HepG2 (cell line): ENCODE measurements around the gene PCDHGA2. TPM values are rescaled to one million over a fixed set of nuclear protein-coding genes. Genes with fewer than 3 reads are reported as not detected.

ENCODE experiments used
- ATAD3A ChIP-seq: sonication (generic); formaldehyde crosslinking; IDR thresholded peaks from 2 replicates; pipeline ENCODE4 v1.4.0; 2020; ENCODE audit warnings: missing genetic modification reagents
- ATF2 ChIP-seq: sonication (generic); formaldehyde crosslinking; IDR thresholded peaks from 2 replicates; pipeline ENCODE4 v1.4.0; 2020; ENCODE audit warnings: missing genetic modification reagents
- CEBPB ChIP-seq: IDR thresholded peaks from 2 replicates; pipeline ENCODE4 v1.6.1; 2011; ENCODE audit warnings: low read depth, low read length, improper control_type of control experiment, borderline replicate concordance
- ETV6 ChIP-seq: sonication (generic); formaldehyde crosslinking; conservative IDR thresholded peaks from 2 replicates; pipeline ENCODE4 v1.4.0; 2020; ENCODE audit warnings: missing genetic modification reagents
- FOXJ3 ChIP-seq: sonication (generic); formaldehyde crosslinking; IDR thresholded peaks from 2 replicates; pipeline ENCODE4 v1.4.0; 2020; ENCODE audit warnings: missing genetic modification reagents, mild to moderate bottlenecking, borderline replicate concordance
- HNRNPL ChIP-seq: fragments of 200-400 bp; formaldehyde crosslinking; IDR thresholded peaks from 2 replicates; pipeline ENCODE4 v1.6.1; 2017; ENCODE audit warnings: mild to moderate bottlenecking, low read depth, low read length
- MTERF4 ChIP-seq: sonication (generic); formaldehyde crosslinking; IDR thresholded peaks from 2 replicates; pipeline ENCODE4 v1.8.0; 2023; ENCODE audit warnings: mild to moderate bottlenecking, missing genetic modification reagents
- MYPOP ChIP-seq: sonication (generic); formaldehyde crosslinking; IDR thresholded peaks from 2 replicates; pipeline ENCODE4 v1.8.1; 2023; ENCODE audit warnings: mild to moderate bottlenecking, moderate library complexity, missing genetic modification reagents
- PHF5A ChIP-seq: IDR thresholded peaks from one replicate; pipeline ENCODE4 v1.6.1; 2018; ENCODE audit warnings: low read depth, missing genetic modification reagents; ENCODE audit not compliant: unreplicated experiment
- SIX4 ChIP-seq: sonication (generic); formaldehyde crosslinking; IDR thresholded peaks from 2 replicates; pipeline ENCODE4 v1.4.0; 2020; ENCODE audit warnings: missing genetic modification reagents
- TERF1 ChIP-seq: sonication (generic); formaldehyde crosslinking; IDR thresholded peaks from 2 replicates; pipeline ENCODE4 v1.8.0; 2022; ENCODE audit warnings: mild to moderate bottlenecking, missing genetic modification reagents, moderate library complexity
- XBP1 ChIP-seq: sonication (generic); formaldehyde crosslinking; IDR thresholded peaks from 2 replicates; pipeline ENCODE4 v1.5.0; 2020; ENCODE audit warnings: missing genetic modification reagents
- ZEB1 ChIP-seq: IDR thresholded peaks from 2 replicates; pipeline ENCODE4 v1.6.1; 2012; ENCODE audit warnings: mild to moderate bottlenecking, low read depth, inconsistent platforms; ENCODE audit not compliant: insufficient replicate concordance
- ZFP1 ChIP-seq: IDR thresholded peaks from 2 replicates; pipeline ENCODE4 v1.6.1; 2016
- ZNF138 ChIP-seq: sonication (generic); formaldehyde crosslinking; IDR thresholded peaks from 2 replicates; pipeline ENCODE4 v1.5.0; 2020; ENCODE audit warnings: mild to moderate bottlenecking, low read depth, missing genetic modification reagents
- ZNF343 ChIP-seq: sonication (generic); formaldehyde crosslinking; IDR thresholded peaks from 2 replicates; pipeline ENCODE4 v1.4.0; 2020; ENCODE audit warnings: mild to moderate bottlenecking, missing genetic modification reagents
- ZNF580 ChIP-seq: IDR thresholded peaks from 2 replicates; pipeline ENCODE4 v1.6.1; 2016; ENCODE audit warnings: low read depth, borderline replicate concordance
- ZNF619 ChIP-seq: sonication (generic); formaldehyde crosslinking; IDR thresholded peaks from 2 replicates; pipeline ENCODE4 v1.4.0; 2020; ENCODE audit warnings: mild to moderate bottlenecking, missing genetic modification reagents
- ZNF703 ChIP-seq: sonication (generic); formaldehyde crosslinking; IDR thresholded peaks from 2 replicates; pipeline ENCODE4 v1.5.1; 2020; ENCODE audit warnings: missing genetic modification reagents, mild to moderate bottlenecking, moderate library complexity, borderline replicate concordance
- ZNF790 ChIP-seq: sonication (generic); formaldehyde crosslinking; IDR thresholded peaks from 2 replicates; pipeline ENCODE4 v1.8.0; 2022; ENCODE audit warnings: missing genetic modification reagents, mild to moderate bottlenecking, borderline replicate concordance
- ZXDC ChIP-seq: sonication (generic); formaldehyde crosslinking; IDR thresholded peaks from 2 replicates; pipeline ENCODE4 v1.5.0; 2020; ENCODE audit warnings: mild to moderate bottlenecking, missing genetic modification reagents
- polyA plus RNA-seq, 8 experiments: library from polyadenylated mRNA; depleted of rRNA in 3 of 8; stranded (reverse) in 7 of 8; unstranded in 1 of 8; fragments of >200 nt; fragmentation: Illumina TruSeq in 4 of 8; extraction: Trizol in 4 of 8; gene quantifications; 2 replicates each; pipeline versions ENCODE4 v1.2.1 to v1.2.3, GENCODE V29; 2011 to 2016; ENCODE audit warnings: low read depth in 4 of 8, missing spikeins in 1 of 8, mixed read lengths in 1 of 8; ENCODE audit not compliant: insufficient read depth in 1 of 8
- total RNA-seq, 5 experiments: library from RNA; depleted of rRNA; stranded (reverse); fragments of >200 nt; fragmentation: Illumina TruSeq; extraction: Trizol; gene quantifications; 2 replicates each; pipeline ENCODE4 v1.2.3, GENCODE V29; 2016; ENCODE audit warnings: low read depth in 1 of 5

Gene PCDHGA2
- total and polyA plus RNA-seq, 2 of the 13 experiments (the other 11 are each of a cell fraction or from before 2014, with no cell fraction given) = 0.04 to 0.11 TPM

GRCh38 chr5:141320225-141321169 lies 18.1 kb upstream of the PCDHGA2 start, which contains the start of gene TAF7 (continued):
- TF ChIP-seq ETV6 (CRISPR knock-in tag) = no peak
- no peak for TF ChIP-seq TERF1
- no peak; the same call in 1 of the 2 replicates for TF ChIP-seq ZNF703
- no peak for TF ChIP-seq ATF2 (CRISPR knock-in tag)
- TF ChIP-seq MYPOP = no peak
- TF ChIP-seq ZNF343 (CRISPR knock-in tag) = peak; percentile 71; the same call in 1 of the 2 replicates
- no peak for TF ChIP-seq ZEB1
- TF ChIP-seq CEBPB = no peak
- no peak for TF ChIP-seq ATAD3A (CRISPR knock-in tag)
- TF ChIP-seq ZXDC = peak; percentile 71; the same call in 1 of the 2 replicates
- TF ChIP-seq ZFP1 (CRISPR knock-in tag) = no peak
- TF ChIP-seq XBP1 (CRISPR knock-in tag) = peak; percentile 52; the same call in 1 of the 2 replicates
- no peak; the same call in 1 of the 2 replicates for TF ChIP-seq MTERF4
- no peak for TF ChIP-seq PHF5A (CRISPR knock-in tag)
- peak; percentile 39 for TF ChIP-seq ZNF619 (CRISPR knock-in tag)
- no peak for TF ChIP-seq ZNF790 (CRISPR knock-in tag)
- peak; percentile 37; the same call in 1 of the 2 replicates for TF ChIP-seq ZNF580 (CRISPR knock-in tag)
- TF ChIP-seq ZNF138 (CRISPR knock-in tag) = no peak; the same call in 1 of the 2 replicates
- TF ChIP-seq SIX4 (CRISPR knock-in tag) = no peak
- peak; percentile 37; the same call in 1 of the 2 replicates for TF ChIP-seq FOXJ3 (CRISPR knock-in tag)
- no peak for TF ChIP-seq HNRNPL
